ENCODE data around the gene UBE2Q2. TPM values are rescaled to one million over a fixed set of nuclear protein-coding genes. Genes with fewer than 3 reads are reported as not detected.

Gene UBE2Q2
- polyA plus RNA-seq, 1 of the 3 experiments (the other 2 are of a cell fraction): 14.5 TPM

DNA sequence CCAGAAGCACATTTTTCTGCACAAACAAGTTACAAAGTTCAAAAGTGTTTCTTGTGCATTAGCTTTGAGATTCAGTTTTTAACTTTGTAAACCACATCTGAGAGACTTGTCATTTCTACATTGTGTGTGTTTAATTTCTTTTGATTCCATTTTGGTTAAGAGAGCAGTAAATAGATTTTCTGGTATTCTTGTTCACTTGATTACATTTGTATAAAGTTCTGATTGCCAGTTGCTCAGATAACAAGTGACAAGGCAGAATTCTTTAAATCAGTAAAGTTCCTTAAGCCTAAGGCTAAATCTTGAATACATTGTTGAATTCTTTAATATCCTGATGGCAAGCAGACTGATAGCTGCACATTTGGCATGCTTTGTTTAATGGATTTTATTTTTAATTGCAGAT lies 57.3 kb downstream of the UBE2Q2 start:
- no peak overlapping the region for H3K4me3 ChIP-seq (ENCODE audit: low read depth in 2 of 2, low read length in 1 of 2)
- no peak for TF ChIP-seq FOXM1 (IDR thresholded peaks at IDR 0.05; ENCODE audit: low read depth)
- no peak for TF ChIP-seq SMC3 (IDR thresholded peaks at IDR 0.05; ENCODE audit: low read depth, low read length)
- TF ChIP-seq RFX5 (IDR thresholded peaks at IDR 0.05; ENCODE audit: low read length): no peak
- no peak for TF ChIP-seq FOXJ3 (CRISPR knock-in tag; IDR thresholded peaks at IDR 0.05)
- TF ChIP-seq, protein P1, sequence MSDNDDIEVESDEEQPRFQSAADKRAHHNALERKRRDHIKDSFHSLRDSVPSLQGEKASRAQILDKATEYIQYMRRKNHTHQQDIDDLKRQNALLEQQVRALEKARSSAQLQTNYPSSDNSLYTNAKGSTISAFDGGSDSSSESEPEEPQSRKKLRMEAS (IDR thresholded peaks at IDR 0.05; ENCODE audit: low read depth): no peak
- no peak for TF ChIP-seq TCF12 (IDR thresholded peaks at IDR 0.05)
- no peak for TF ChIP-seq EZH2phosphoT487 (IDR thresholded peaks at IDR 0.05; ENCODE audit: borderline replicate concordance, low read depth)
- TF ChIP-seq, protein P2, sequence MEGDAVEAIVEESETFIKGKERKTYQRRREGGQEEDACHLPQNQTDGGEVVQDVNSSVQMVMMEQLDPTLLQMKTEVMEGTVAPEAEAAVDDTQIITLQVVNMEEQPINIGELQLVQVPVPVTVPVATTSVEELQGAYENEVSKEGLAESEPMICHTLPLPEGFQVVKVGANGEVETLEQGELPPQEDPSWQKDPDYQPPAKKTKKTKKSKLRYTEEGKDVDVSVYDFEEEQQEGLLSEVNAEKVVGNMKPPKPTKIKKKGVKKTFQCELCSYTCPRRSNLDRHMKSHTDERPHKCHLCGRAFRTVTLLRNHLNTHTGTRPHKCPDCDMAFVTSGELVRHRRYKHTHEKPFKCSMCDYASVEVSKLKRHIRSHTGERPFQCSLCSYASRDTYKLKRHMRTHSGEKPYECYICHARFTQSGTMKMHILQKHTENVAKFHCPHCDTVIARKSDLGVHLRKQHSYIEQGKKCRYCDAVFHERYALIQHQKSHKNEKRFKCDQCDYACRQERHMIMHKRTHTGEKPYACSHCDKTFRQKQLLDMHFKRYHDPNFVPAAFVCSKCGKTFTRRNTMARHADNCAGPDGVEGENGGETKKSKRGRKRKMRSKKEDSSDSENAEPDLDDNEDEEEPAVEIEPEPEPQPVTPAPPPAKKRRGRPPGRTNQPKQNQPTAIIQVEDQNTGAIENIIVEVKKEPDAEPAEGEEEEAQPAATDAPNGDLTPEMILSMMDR (IDR thresholded peaks at IDR 0.05): no peak
- no peak for TF ChIP-seq EP300 (IDR thresholded peaks at IDR 0.05; ENCODE audit: borderline replicate concordance in 1 of 2, low read depth in 1 of 2, low read length in 1 of 2)
- no peak for TF ChIP-seq NFIC (IDR thresholded peaks at IDR 0.05; ENCODE audit: borderline replicate concordance)
- TF ChIP-seq, protein P3, sequence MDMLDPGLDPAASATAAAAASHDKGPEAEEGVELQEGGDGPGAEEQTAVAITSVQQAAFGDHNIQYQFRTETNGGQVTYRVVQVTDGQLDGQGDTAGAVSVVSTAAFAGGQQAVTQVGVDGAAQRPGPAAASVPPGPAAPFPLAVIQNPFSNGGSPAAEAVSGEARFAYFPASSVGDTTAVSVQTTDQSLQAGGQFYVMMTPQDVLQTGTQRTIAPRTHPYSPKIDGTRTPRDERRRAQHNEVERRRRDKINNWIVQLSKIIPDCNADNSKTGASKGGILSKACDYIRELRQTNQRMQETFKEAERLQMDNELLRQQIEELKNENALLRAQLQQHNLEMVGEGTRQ (IDR thresholded peaks at IDR 0.05; ENCODE audit: borderline replicate concordance, low read depth, low read length): no peak
- TF ChIP-seq POLR2AphosphoS5 (IDR thresholded peaks at IDR 0.05; ENCODE audit: low read depth, low read length): no peak
- TF ChIP-seq, protein P4, sequence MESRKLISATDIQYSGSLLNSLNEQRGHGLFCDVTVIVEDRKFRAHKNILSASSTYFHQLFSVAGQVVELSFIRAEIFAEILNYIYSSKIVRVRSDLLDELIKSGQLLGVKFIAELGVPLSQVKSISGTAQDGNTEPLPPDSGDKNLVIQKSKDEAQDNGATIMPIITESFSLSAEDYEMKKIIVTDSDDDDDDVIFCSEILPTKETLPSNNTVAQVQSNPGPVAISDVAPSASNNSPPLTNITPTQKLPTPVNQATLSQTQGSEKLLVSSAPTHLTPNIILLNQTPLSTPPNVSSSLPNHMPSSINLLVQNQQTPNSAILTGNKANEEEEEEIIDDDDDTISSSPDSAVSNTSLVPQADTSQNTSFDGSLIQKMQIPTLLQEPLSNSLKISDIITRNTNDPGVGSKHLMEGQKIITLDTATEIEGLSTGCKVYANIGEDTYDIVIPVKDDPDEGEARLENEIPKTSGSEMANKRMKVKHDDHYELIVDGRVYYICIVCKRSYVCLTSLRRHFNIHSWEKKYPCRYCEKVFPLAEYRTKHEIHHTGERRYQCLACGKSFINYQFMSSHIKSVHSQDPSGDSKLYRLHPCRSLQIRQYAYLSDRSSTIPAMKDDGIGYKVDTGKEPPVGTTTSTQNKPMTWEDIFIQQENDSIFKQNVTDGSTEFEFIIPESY (IDR thresholded peaks at IDR 0.05; ENCODE audit: borderline replicate concordance, low read depth): no peak
- TF ChIP-seq MEF2A (IDR thresholded peaks at IDR 0.05; ENCODE audit: borderline replicate concordance, low read depth): no peak
- TF ChIP-seq RAD21 (IDR thresholded peaks at IDR 0.05; ENCODE audit: low read length): no peak
- no peak for DNase-seq

More for the DNA sequence above, 57.3 kb downstream of the UBE2Q2 start:
- CTCF ChIA-PET: no interaction called here
- no peak overlapping the region for H3K4me2 ChIP-seq
- peaks cover 4 to 16% of the 10 kb centered on the region in 2 experiments; a peak in 3 of 4 replicates for H3K4me1 ChIP-seq (ENCODE audit: control insufficient read depth in 1 of 2, insufficient read depth in 2 of 2, low read depth in 1 of 2, low read length in 1 of 2)
- H3K9me2 ChIP-seq: no peaks in the 10 kb centered on the region
- no peak overlapping the region for H3K9ac ChIP-seq
- no peaks in the 10 kb centered on the region for H4K20me1 ChIP-seq (ENCODE audit: insufficient read depth)
- H2AFZ ChIP-seq (ENCODE audit: low read depth): no peak overlapping the region
- POLR2A ChIA-PET: no interaction called here
- peaks cover 35 to 40% of the 10 kb centered on the region in 2 experiments for H3K36me3 ChIP-seq (replicated peaks in 1 of 2; ENCODE audit: control insufficient read depth in 1 of 2, insufficient read depth in 2 of 2, low read length in 1 of 2)
- peaks cover 23% of the 10 kb centered on the region for H3K79me2 ChIP-seq (ENCODE audit: insufficient read depth)
- no peaks in the 10 kb centered on the region for H3K9me3 ChIP-seq
- H3F3A ChIP-seq (replicated peaks; ENCODE audit: insufficient read depth): peaks cover 16% of the 10 kb centered on the region
- no peak overlapping the region for H3K27ac ChIP-seq (ENCODE audit: low read depth in 2 of 2, low read length in 1 of 2)
- H3K27me3 ChIP-seq (ENCODE audit: insufficient read depth): no peaks in the 10 kb centered on the region
